Activated gamma-delta T cell treated with Interleukin-2 at 50 U/mL for 16 hours (primary cell): ENCODE data around the gene IRAK2.
"Not testable (repeated sequence)": the region's sequence is repeated elsewhere in the genome, so short reads cannot be mapped to it uniquely, and the experiment has no call there.

ENCODE experiments used
- DNase-seq: peaks from one replicate; pipeline ENCODE4 v3.0.0-alpha.2; 2020

Gene IRAK2

DNA sequence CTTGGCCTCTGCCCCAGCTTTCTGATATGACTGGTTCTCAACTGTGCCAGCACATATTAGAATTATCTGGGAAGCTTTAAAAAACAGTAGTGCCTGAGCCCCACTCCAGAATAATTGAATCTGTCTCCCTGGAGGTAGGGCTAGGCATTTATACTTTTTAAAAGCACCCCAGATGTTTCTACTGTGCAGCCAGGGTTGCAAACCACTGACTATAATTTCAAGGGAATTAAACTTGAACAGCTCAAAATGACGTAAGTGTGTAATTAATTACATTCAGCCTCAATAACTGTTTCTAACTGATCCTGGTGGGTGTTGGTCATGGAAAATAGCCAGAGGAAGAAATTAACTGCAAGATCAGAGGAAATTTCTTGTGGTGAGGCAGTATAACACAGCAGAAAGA lies 4.4 kb upstream of the IRAK2 start:
- no peak for DNase-seq

DNA sequence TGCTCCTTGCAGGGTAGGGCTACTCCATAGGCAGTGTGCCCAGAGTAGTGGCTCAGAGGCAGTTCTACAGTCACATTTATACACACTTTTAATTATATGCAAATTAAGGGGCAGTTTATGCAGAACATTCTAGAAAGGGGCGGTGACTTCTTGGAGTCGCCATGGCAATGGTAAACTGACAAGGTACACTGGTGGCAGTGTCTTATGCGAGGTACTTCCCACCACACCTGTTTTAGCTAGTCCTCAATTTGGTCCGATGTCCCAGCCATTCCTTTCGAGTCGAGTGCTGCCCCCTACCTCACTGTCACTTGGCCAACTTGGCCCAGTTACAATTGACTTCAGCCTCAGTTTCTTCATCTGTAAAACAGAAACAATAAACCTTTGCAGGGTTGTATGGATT lies 3.8 kb upstream of the IRAK2 start:
- no peak for DNase-seq

DNA sequence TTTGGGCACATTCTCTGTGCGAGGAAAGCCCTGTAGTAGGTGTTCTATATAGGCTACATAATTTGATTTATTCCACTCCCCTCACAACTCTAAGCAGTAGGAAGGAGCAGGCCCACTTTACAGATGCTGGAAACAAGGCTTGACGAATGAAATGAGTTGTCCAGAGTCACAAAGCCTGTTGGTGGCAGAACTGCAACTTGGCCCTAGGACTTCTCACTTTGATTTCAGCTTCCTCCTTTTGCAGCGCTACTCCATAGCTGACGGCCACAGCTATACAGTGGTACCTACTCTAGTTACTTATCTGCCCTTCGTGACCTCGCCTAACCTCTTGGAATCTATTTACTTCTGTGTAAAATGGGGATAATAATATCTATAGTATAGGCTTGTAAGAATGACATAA lies 2.5 kb upstream of the IRAK2 start:
- DNase-seq: no peak

DNA sequence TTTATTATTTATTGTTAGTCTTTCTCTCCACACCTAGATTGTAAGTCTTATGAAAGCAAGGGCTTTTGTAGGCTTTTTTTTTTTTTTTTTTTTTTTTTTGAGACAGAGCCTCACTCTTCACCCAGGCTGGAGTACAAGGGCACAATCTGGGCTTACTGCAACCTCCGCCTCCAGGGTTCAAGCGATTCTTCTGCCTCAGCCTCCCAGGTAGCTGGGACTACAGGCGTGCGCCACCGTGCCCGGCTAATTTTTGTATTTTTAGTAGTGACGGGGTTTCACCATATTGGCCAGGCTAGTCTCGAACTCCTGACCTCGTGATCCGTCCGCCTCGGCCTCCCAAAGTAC lies 546 bp upstream of the IRAK2 start:
- not testable (repeated sequence) for DNase-seq

DNA sequence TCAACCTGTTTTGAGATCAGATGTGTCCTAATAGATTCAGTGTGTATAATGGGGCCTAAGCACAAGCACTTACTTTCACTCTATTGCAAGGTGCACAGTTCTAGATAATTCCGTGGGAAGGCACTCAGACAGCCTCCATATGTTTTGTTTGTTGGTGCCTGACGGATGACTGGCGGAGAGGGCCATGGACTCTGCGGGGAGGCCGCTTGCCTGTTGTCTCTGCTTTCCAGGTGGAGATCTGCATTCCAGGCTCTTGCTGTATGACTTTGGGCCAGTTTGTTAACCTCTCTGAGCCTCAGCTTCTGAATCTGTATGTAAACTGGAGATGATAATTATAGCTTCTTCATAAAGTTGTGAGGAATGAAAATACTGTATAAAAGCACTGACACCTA lies 1.5 kb downstream of the IRAK2 start:
- DNase-seq: no peak

DNA sequence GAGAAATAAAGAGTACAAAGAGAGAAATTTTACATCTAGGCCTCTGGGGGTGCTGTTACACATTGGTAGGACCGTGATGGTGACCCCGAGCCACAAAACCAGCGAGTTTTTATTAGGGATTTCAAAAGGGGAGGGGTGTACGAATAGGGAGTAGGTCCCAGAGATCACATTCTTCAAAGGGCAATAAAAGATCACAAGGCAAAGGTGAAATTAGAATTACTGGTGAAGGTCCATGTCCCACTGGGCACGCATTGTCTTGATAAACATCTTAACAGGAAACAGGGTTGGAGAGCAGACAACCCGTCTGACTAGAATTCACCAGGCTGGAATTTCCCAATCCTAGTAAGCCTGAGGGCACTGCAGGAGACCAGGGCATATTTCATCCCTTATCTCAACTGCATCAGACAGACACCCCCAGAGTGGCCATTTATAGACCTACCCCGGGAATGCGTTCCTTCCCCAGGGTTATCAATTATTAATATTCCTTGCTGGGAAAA lies 4.3 kb downstream of the IRAK2 start:
- DNase-seq: no peak

DNA sequence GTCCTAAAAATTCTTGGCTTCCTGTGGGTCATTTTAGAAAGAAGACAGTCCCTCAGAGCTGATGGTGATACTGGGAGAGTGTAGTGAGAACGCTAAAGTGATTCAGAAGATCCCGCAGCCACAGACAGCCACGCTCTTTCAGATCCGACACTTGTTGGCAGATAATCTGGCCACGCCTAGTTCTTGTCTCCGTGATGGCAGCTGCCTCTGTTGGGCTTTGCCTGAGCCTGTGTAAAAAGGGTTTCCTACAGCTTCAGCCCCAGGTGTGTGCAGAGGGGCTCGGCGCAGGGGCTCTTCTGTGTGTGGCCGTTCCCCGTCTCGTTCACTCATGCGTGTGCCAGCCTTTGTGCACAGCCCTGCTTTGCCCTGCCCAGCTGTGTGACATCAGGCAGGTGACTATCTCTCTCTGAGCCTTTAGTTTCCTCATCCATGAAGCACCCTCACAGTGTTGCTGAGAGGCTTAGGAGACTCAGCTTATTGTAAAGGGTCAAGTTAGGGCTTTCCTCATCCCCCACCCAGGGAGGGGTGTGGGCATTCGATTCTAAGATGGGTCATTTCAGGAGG lies 6.3 kb downstream of the IRAK2 start:
- DNase-seq: no peak

DNA sequence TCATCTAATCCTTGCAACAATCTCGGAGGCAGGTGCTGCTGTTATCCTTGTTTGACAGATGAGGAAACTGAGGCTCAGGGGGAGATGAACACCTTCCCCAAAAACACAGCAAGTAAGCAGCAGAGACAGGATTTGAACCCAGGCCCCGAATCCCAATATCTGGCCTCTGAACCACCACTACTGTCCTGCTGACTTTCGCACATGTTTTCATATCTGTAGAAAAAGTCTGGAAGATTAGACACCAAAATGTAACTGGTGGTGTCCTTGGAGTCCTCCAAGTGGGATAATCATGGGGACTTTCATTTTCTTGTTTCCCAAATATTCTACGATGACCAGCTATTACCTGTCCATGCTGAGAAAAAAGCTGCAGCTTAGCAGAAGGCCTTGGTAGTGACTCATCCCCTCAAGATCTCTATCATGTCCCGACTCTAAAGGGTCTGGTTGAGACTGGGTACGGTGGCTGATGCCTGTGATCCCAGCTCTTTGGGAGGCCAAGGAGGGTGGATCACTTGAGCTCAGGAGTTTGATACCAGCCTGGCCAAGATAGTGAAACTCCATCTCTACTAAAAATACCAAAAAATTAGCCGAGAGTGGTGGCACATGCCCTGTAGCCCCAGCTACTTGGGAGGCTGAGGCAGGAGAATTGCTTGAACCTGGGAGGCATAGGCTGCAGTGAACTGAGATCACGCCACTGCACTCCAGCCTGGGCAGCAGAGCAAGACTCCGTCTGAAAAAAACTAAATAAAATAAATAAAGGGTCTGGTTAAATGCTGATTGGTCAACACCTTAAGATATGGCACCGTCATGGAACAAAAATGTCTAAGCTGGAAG lies 8.6 kb downstream of the IRAK2 start:
- no peak for DNase-seq

DNA sequence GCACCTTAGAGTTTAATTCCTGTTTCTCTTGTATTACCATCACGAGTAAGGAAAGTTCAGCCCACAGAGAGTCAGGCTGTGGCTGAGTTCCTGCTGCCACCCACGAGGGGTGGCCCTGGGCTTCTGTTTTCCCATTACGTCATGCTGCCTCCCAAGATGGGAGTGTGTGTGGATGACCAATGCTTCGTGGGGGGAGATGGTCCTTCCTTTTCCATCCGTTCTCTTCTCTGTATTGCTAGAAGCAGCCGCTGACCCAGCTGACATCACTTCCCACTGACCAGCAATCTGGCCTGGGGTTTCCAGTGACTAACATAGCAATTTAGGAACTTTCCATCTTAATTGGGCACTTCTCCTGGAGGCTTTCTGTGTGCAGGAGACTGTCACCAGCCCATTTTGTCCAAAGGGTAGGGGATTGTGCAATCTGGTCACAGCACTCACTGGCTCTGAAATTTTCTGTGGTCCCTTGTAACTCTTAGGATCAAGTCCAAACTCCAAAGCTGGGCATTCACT lies 9.3 kb downstream of the IRAK2 start:
- no peak for DNase-seq

DNA sequence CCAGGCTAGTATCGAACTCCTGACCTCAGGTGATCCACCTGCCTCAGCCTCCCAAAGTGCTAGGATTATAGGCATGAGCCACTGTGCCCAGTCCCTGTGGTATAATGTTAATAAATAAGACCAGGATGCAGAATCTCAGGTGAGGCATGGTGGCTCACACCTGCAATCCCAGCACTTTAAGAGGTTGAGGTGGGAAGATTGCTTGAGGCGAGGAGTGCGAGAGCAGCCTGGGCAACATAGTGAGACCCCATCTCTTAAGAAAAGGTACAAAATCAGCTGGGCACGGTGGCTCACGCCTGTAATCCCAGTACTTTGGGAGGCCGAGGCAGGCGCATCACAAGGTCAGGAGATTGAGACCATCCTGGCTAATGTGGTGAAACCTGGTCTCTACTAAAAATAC lies 10.6 kb downstream of the IRAK2 start:
- not testable (repeated sequence) for DNase-seq

DNA sequence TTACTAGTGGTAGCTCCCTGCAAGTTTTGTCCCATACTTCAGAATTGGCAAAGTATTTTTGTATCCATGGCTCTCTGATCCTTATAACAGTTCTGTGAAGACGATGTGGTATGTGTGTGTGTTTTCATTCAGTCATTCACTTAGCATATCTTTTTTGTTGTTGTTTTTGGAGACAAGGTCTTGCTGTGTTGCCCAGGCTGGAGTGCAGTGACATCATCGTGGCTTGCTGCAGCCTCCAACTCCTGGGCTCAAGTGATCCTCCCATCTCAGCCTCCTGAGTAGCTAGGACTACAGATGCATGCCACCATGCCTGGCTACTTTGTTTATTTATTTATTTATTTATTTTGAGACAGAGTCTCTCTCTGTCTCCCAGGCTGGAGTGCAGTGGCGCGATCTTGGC lies 11.4 kb downstream of the IRAK2 start:
- DNase-seq: not testable (repeated sequence)

DNA sequence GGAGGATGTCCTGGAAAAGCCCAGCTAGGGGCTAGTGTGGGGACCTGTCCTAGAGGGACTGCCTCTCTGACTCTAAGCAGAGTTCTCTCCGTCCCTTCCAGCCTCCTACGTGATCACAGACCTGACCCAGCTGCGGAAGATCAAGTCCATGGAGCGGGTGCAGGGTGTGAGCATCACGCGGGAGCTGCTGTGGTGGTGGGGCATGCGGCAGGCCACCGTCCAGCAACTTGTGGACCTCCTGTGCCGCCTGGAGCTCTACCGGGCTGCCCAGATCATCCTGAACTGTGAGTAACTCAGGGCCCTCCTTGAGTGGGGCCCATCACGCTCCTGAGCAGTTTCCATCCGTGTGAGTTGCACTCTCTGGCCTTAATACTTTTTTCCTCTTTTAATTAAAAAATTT lies 13.0 kb downstream of the IRAK2 start:
- no peak for DNase-seq

DNA sequence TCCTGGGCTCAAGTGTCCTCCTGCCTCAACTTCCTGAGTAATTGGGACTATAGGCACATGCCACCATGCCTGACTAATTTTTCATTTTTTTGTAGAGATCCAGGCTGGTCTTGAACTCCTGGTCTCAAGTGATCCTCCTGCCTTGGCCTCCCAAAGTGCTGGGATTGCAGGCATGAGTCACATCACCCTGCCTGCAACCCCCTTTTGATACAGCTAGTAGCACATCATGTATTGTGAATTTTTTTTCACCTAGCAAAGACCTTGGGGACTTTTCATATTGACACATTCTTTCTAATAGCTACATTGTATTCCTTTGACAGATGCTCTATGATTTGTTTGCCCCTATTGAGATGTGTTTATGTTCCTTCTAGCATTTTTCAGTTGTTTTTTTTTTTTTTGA lies 14.2 kb downstream of the IRAK2 start:
- DNase-seq: no peak

DNA sequence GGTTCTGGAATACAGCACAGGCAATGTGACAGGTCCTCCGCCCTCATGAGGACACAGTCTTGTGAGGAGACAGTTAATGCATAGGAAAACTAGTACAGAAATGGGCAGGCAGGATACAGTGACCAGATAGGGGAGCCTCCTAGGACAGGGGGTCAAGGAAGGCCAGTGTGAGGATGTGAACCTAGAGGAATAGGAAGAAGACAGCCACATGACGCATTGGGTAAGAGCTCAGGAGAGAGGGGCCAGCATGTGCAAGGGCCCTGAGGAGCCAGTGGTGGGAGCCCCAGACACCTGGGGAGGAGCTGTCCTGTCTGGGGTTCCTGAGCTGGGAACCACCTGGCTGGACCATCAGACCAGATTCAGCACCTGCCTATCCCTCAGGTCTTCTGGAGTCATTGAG lies 15.6 kb downstream of the IRAK2 start:
- no peak for DNase-seq

DNA sequence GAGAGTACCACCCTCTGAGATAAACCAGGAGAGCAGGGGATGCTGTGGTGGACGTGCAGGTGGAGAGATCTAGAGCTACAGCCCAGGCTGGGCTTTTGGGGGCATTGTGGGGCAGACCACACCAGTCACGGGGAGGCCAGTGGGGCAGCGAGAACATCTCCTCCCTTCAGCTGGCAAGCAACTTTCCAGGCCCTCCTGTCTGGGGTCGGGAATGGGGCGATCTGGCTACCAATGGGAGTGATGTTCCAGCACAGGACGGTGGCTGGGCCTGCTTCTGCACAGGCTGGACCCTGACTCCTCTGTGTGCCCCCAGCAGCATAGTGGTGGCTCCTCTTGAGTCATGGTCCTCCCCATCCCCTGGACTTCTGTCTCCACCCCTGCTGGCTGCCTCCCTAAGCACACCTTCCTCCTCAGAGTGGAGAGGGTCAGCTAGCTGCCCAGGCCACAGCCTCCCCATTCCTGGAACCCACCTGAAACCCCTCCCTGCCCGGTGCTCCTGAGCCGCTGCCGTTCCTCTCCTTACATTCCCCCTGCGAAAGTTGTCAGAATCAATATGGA lies 16.1 kb downstream of the IRAK2 start:
- no peak for DNase-seq

DNA sequence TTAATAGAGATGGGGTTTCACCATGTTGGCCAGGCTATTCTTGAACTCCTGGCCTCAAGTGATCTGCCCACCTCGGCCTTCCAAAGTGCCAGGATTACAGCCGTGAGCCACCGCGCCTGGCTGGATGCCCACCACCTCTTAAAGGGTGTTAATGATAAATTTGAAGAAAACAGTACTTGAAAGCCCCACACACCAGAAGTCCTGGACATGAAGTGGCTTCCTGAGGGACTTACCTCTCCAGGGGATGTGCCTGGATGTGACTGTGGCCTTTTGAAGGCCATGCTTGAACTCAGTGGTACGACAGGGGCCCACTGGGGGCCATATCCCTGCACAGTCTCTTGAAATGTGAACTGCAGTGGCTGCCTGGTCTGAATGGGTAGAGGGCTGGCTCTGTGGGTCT lies 18.2 kb downstream of the IRAK2 start:
- no peak for DNase-seq

DNA sequence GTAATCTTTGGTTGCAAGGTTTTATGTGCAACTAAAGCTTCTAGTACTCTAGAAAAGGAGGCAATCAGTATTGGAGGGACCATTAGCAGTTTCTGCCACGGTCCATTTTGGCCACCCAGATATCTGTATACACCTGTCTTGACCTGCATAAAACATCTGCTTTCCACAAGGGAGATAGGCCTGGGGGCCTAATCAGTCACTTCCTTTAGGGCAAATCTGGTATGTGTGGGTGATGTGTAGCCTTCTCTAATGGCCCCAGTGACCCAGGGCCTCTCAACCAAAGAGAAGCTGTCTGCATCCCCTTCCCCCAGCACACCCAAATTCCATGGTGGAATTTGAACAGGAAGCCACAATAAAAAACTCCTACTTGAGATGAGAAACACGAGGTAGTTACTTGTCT lies 19.5 kb downstream of the IRAK2 start:
- DNase-seq: no peak

DNA sequence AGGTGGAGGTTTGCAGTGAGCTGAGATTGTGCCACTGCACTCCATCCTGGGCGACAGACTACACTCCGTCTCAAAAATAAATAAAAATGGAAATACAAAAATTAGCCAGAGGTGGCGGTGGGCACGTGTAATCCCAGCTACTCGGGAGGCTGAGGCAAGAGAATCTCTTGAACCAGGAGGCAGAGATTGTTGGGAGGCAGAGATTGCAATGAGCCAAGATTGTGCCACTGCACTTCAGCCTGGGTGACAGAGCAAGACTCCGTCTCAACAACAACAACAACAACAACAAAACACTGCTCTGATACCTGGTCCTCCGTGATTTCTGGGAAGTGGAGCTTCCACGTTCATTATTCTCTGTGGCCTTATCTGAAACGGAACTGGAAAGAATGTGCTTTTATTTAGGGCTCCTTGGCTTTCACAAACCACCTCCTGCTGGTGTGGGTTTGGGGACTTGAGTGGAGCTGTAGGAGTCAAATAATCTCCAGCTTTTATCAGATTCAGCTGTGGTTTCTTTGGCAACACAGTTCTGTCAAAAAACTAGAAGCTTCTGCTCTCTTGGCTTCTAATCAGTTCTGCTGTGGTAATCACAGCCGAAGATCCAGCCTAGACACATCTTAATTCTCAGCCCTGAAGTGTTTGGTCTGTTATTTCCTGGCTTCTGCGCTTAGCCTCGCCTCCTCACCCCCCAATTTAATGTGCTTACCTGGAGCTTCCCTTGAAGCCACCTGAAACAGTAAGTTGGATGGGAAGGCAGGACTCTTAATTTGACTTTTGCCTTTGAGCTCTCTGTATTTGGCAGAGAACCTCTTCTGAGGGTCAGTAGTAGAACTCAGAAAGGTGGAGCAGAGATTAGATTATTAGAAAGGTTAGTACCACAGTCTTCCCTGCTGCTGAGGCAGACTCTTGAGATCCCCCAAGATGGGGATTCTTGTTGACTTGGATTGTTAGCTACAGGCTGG lies 21.4 kb downstream of the IRAK2 start:
- DNase-seq: peak; percentile 23

DNA sequence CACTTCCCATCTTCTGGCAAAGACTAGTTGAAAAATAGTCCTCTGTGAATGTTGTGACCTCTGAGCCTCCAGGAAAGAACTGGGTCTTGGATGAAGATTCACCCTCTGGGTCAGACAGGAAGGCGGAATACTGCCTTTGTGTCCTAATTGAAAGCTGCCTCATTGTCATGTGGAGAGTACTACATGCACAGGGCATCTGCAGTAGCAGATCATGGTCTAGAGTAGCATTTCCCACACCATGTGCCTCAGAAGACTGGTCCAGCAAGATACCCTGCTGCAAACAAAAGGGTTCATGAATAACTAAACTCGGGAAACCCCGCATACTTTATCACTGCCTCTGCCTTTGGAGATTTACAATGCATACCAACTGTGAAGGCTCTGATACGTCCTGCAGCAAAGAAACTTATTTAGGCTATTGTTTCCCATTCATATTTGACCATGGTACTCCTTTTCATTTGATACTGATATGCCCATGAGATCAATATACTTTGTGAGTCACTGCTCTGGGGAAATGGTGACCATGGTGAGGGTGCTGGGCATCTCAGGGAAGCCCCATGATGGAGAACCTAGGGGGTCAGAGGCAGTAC lies 22.7 kb downstream of the IRAK2 start:
- DNase-seq: no peak

DNA sequence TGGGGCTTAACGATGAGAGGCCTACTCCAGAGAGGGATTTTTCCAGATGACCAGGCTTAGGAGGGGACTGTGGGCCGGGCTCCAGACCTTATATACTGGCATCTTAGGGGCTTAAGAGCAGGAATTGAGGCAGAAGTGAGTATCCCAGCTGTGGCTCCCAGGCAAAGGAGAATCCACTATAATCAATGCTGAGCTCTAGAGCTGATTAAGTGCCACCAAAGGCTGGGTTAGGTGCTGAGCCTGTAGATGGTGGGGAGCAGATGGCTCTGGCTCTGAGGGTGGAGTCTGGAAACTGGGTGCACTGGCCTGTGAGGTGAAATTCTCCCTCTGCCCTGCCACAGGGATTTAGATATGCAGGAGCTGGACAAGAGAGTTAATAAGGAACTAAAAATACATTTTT lies 23.2 kb downstream of the IRAK2 start:
- DNase-seq: no peak

DNA sequence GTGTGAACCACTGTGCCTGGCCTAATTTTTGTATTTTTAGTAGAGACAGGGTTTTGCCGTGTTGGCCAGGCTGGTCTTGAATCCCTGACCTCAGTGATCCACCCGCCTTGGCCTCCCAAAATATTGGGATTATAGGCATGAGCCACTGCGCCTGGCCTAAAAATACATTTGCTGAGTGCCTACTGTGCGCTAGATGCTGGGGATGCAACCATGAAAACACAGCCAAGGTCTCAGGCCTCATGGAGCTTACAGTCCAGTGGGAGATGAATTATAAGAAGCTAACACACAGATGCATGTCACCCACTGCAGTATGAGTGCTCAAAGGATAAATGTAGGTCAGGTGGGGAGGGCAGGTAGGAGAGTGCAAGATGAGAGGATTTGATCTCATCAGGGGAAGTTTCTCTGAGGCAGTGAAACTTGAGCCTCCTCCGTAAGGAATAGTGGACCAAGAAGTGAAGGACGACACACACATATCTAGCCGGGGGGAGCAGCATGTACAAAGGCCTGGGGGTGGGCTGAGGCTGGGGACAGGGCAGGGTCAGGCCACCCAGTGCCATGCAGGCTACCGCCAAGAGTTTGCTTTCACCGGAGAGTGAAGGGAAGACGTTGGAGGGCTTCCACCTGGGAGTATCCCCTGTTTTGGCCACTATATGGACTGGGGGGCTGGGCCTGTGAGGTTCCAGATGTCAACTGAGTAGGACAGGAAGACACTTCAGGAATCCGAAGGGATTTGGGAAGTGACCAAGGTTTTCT lies 24.3 kb downstream of the IRAK2 start:
- DNase-seq: no peak
